Spleen (tissue), 11 donors: ENCODE measurements around the gene GLRX. TPM values are rescaled to one million over a fixed set of nuclear protein-coding genes. Genes with fewer than 3 reads are reported as not detected.
A peak's percentile ranks its signal among the peaks of the same experiment; 100 is the strongest.

ENCODE experiments used
- DNase-seq: peaks from one replicate; pipeline ENCODE4 v3.0.0-alpha.2; 2020
- H3K27ac ChIP-seq, 8 donors: fragments of 200-600 bp; sonication (generic) in 7 of 8; 1 replicate in 4 of 8; 2 replicates in 4 of 8; pipeline versions ENCODE4 v1.5.0 to v1.8.0; 2016 to 2021; ENCODE audit warnings: inconsistent platforms in 4 of 8, mild to moderate bottlenecking in 4 of 8, moderate library complexity in 1 of 8
- H3K27me3 ChIP-seq, 7 donors: fragments of 200-600 bp; sonication (generic) in 6 of 7; replicated peaks in 1 of 7; 1 replicate in 4 of 7; 2 replicates in 3 of 7; pipeline versions ENCODE4 v1.5.0 to v1.8.0; 2016 to 2021; ENCODE audit warnings: inconsistent platforms in 3 of 7, mild to moderate bottlenecking in 1 of 7
- H3K36me3 ChIP-seq, 6 donors: fragments of 200-600 bp; sonication (generic) in 5 of 6; 1 replicate in 4 of 6; 2 replicates in 2 of 6; pipeline versions ENCODE4 v1.5.0 to v1.8.0; 2016 to 2021; ENCODE audit warnings: inconsistent platforms in 2 of 6
- H3K4me1 ChIP-seq, 6 donors: fragments of 200-600 bp; sonication (generic) in 5 of 6; 1 replicate in 3 of 6; 2 replicates in 3 of 6; pipeline versions ENCODE4 v1.5.0 to v1.8.0; 2016 to 2021; ENCODE audit warnings: inconsistent platforms in 3 of 6
- H3K4me3 ChIP-seq, 8 donors: fragments of 200-600 bp; sonication (generic) in 7 of 8; 1 replicate in 4 of 8; 2 replicates in 4 of 8; pipeline versions ENCODE4 v1.5.0 to v1.8.0; 2016 to 2021; ENCODE audit warnings: inconsistent platforms in 4 of 8, mild to moderate bottlenecking in 4 of 8, moderate library complexity in 2 of 8
- H3K9me3 ChIP-seq, 8 donors: fragments of 200-600 bp; sonication (generic) in 7 of 8; 1 replicate in 4 of 8; 2 replicates in 4 of 8; pipeline versions ENCODE4 v1.5.0 to v1.8.0; 2016 to 2021; ENCODE audit warnings: inconsistent platforms in 4 of 8
- CTCF ChIP-seq, 11 experiments: fragments of 200-600 bp in 7 of 11; fragments of 450-650 bp in 4 of 11; sonication (generic) in 4 of 11; IDR thresholded peaks in 8 of 11; conservative IDR thresholded peaks in 3 of 11; 1 replicate in 7 of 11; 2 replicates in 4 of 11; pipeline versions ENCODE4 v1.4.0 to v1.8.0; 2016 to 2021; ENCODE audit warnings: antibody characterized with exemption in 11 of 11, inconsistent platforms in 4 of 11, mild to moderate bottlenecking in 1 of 11
- POLR2A ChIP-seq, 3 donors: fragments of 450-650 bp; IDR thresholded peaks; one replicate each; pipeline ENCODE4 v1.5.1; 2017; ENCODE audit warnings: antibody characterized with exemption in 3 of 3, mild to moderate bottlenecking in 1 of 3
- POLR2AphosphoS5 ChIP-seq, 3 donors: sonication (generic); formaldehyde crosslinking; IDR thresholded peaks; one replicate each; pipeline ENCODE4 v1.5.1; 2017; ENCODE audit warnings: antibody characterized with exemption in 3 of 3
- WGBS, 5 donors: extraction: QIAGEN DNeasy Blood & Tissue Kit in 3 of 5; methylation state at CpG; one replicate each; pipeline versions ENCODE4 v1.1.5 to v1.1.7; 2013 to 2018; 5-methylcytosine and 5-hydroxymethylcytosine counted together
- intact Hi-C: fragments of 100-400 bp; cut with DNase I; formaldehyde crosslinking; loops from one replicate; pipeline ENCODE4 v1.15.0; 2023; ENCODE audit warnings: low total_unique reads
- polyA plus RNA-seq, 3 donors: library from polyadenylated mRNA; stranded (reverse); fragments of 200-250 nt; gene quantifications; one replicate each; pipeline ENCODE4 v1.2.1, GENCODE V29; 2013
- total RNA-seq, 7 donors: library from RNA; depleted of rRNA in 3 of 7; stranded (reverse); fragments of >200 nt in 3 of 7; fragmentation: NEBNext Ultra II Directional in 4 of 7; extraction: Animal tissue kit (Norgen Biotek cat#: 25700) in 4 of 7; gene quantifications; one replicate each; pipeline versions ENCODE4 v1.1.0 to v1.2.1, GENCODE V29; 2016 to 2021
- donor health status: healthy with polysubstance abuse.
- donor health status: DM: no; HTN: no; CAD: no; lungs with moderate emphysema.
- donor health status: DM: no; HTN: no; CAD: no.
- donor health status: Bipolar disorder and iron deficiency.
- donor health status: healthy.
- donor health status: DM: no; HTN: no; CAD: no.
- donor health status: DM: yes; HTN: yes; CAD: no.

The GLRX gene
- total and polyA plus RNA-seq, 10 donors: 59.3 to 149 (median 88.2) TPM

GRCh38 chr5:95858023-95858461, 35.5 kb upstream of the GLRX start:
- no peak for DNase-seq
- Histone ChIP-seq H3K27me3 (no peaks in the 10 kb centered on the region), H3K4me3 (no peak overlapping the region), H3K9me3 (no peaks in the 10 kb centered on the region), H3K27ac (peak overlapping the region in 5 of 8 donors; percentile 20 to 65 (median 40)), H3K4me1 (peaks cover 0 to 47% (median 36%) of the 10 kb centered on the region in 6 donors), H3K36me3 (no peaks in the 10 kb centered on the region)
- TF ChIP-seq POLR2A (IDR thresholded peaks at IDR 0.05) (no peak), POLR2AphosphoS5 (IDR thresholded peaks at IDR 0.05) (no peak), CTCF (IDR thresholded peaks at IDR 0.05 in 8 of 11, conservative IDR thresholded peaks at IDR 0.05 in 3 of 11) (no peak)
- intact Hi-C loops: loop anchor here (5.0 kb wide), 1 partner anchor 474 kb away; no protein-coding TSS in a partner anchor
- 47 to 74% (median 57%) methylated on average over 8 of the region's 8 CpGs for WGBS, 5 donors

GRCh38 chr5:95857185-95857945, 34.8 kb upstream of the GLRX start:
- DNase-seq: no peak
- no peak overlapping the region for H3K4me3 ChIP-seq

GRCh38 chr5:95856501-95856981, 34.0 kb upstream of the GLRX start:
- Histone ChIP-seq H3K36me3 (no peaks in the 10 kb centered on the region), H3K27ac (peak overlapping the region in 1 of 8 donors; percentile 59), H3K4me3 (no peak overlapping the region), H3K27me3 (no peaks in the 10 kb centered on the region), H3K4me1 (peaks cover 0 to 32% (median 24%) of the 10 kb centered on the region in 6 donors), H3K9me3 (no peaks in the 10 kb centered on the region)
- TF ChIP-seq CTCF (IDR thresholded peaks at IDR 0.05 in 8 of 11, conservative IDR thresholded peaks at IDR 0.05 in 3 of 11) (no peak), POLR2AphosphoS5 (IDR thresholded peaks at IDR 0.05) (no peak), POLR2A (IDR thresholded peaks at IDR 0.05) (no peak)
- no peak for DNase-seq
- 84 to 91% (median 87%) methylated on average over 7 of the region's 7 CpGs for WGBS, 5 donors
- intact Hi-C loops: loop anchor here (5.0 kb wide), 1 partner anchor 476 kb away; no protein-coding TSS in a partner anchor

More at GRCh38 chr5:95857185-95857945, 34.8 kb upstream of the GLRX start:
- Histone ChIP-seq H3K4me1 (peaks cover 0 to 40% (median 31%) of the 10 kb centered on the region in 6 donors), H3K27ac (peak overlapping the region in 5 of 8 donors; percentile 20 to 65 (median 40)), H3K36me3 (no peaks in the 10 kb centered on the region), H3K9me3 (no peaks in the 10 kb centered on the region), H3K27me3 (no peaks in the 10 kb centered on the region)
- TF ChIP-seq POLR2A (IDR thresholded peaks at IDR 0.05): no peak
- peak in 1 of 3 donors; percentile 59 for TF ChIP-seq POLR2AphosphoS5 (IDR thresholded peaks at IDR 0.05)
- WGBS, 5 donors: 77 to 92% (median 83%) methylated on average over 11 to 12 of the region's 12 CpGs
- intact Hi-C loops: loop anchor here (5.0 kb wide), 1 partner anchor 475 kb away; no protein-coding TSS in a partner anchor

GRCh38 chr5:95853490-95853889, 31.0 kb upstream of the GLRX start:
- no peaks in the 10 kb centered on the region for H3K9me3 ChIP-seq
- TF ChIP-seq POLR2AphosphoS5 (IDR thresholded peaks at IDR 0.05): no peak
- no peak for TF ChIP-seq CTCF (IDR thresholded peaks at IDR 0.05 in 8 of 11, conservative IDR thresholded peaks at IDR 0.05 in 3 of 11)
- no peak for TF ChIP-seq POLR2A (IDR thresholded peaks at IDR 0.05)
- no peak overlapping the region for H3K27ac ChIP-seq
- no peak for DNase-seq
- H3K27me3 ChIP-seq: no peaks in the 10 kb centered on the region
- WGBS, 5 donors: 83 to 93% (median 89%) methylated on average over 2 to 3 of the region's 3 CpGs
- intact Hi-C loops: no loop called here
- H3K36me3 ChIP-seq: no peaks in the 10 kb centered on the region
- H3K4me3 ChIP-seq: no peak overlapping the region
- H3K4me1 ChIP-seq: peaks cover 0 to 13% (median 5%) of the 10 kb centered on the region in 6 donors
